ENCODE data around the gene TTC34. TPM values are rescaled to one million over a fixed set of nuclear protein-coding genes. Genes with fewer than 3 reads are reported as not detected.
A peak's percentile ranks its signal among the peaks of the same experiment; 100 is the strongest.

The TTC34 gene
- total and polyA plus RNA-seq, 9 of the 15 experiments (the other 6 are each of a cell fraction or from before 2014, with no cell fraction given): 0.03 to 0.38 (median 0.05) TPM; not detected in 2

DNA sequence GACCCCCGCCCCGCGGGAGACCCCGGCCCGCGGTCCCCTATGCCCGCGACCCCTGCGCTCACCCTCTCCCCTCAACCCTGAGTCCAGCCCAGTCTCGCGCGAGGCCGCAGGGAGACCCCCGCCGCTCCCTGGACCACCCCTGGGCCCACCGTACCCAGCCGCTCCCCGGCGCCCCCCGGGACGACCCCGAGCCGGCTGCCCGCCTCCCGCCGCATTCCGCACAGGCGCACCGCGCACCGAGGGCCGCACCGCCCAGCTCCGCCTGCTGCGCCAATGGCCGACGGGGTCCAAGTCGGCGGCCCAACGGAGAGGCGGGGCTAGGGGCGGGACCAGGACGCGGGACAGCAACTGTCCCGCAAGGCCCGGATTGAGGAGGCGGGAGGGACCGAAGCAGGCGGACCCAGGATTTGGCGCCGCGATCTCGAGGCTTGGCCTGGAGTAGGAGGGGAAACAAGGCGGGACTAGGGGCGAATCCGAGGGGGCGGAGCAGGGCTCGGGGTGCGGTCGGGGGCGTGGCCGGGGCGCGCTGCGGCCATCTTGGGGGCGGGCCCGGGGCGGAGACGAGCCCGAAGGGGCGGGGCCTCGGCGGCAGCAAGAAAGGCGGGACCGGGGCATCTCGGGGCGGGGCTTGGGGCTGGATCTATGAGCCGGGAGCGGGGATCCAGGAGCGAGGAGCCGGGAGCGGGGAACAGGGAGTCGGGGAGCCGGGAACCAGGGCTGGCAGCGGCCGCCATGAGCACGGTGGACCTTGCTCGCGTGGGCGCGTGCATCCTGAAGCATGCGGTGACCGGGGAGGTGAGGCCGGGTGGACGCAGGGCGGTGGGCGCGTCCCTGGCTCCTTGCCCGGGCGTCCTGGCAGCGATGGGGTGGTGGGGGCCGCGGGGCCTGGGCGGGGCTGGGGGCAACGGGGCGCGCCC lies 215.1 kb downstream of the TTC34 start, which contains the start of gene PRXL2B (continued):
- TF ChIP-seq, protein P1, sequence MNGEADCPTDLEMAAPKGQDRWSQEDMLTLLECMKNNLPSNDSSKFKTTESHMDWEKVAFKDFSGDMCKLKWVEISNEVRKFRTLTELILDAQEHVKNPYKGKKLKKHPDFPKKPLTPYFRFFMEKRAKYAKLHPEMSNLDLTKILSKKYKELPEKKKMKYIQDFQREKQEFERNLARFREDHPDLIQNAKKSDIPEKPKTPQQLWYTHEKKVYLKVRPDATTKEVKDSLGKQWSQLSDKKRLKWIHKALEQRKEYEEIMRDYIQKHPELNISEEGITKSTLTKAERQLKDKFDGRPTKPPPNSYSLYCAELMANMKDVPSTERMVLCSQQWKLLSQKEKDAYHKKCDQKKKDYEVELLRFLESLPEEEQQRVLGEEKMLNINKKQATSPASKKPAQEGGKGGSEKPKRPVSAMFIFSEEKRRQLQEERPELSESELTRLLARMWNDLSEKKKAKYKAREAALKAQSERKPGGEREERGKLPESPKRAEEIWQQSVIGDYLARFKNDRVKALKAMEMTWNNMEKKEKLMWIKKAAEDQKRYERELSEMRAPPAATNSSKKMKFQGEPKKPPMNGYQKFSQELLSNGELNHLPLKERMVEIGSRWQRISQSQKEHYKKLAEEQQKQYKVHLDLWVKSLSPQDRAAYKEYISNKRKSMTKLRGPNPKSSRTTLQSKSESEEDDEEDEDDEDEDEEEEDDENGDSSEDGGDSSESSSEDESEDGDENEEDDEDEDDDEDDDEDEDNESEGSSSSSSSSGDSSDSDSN (IDR thresholded peaks at IDR 0.05; ENCODE audit: borderline replicate concordance in 1 of 2, low read depth in 2 of 2, low read length in 2 of 2): peak in 1 of 2 experiments; percentile 67; a peak in 1 of 4 replicates
- TF ChIP-seq, protein P2, sequence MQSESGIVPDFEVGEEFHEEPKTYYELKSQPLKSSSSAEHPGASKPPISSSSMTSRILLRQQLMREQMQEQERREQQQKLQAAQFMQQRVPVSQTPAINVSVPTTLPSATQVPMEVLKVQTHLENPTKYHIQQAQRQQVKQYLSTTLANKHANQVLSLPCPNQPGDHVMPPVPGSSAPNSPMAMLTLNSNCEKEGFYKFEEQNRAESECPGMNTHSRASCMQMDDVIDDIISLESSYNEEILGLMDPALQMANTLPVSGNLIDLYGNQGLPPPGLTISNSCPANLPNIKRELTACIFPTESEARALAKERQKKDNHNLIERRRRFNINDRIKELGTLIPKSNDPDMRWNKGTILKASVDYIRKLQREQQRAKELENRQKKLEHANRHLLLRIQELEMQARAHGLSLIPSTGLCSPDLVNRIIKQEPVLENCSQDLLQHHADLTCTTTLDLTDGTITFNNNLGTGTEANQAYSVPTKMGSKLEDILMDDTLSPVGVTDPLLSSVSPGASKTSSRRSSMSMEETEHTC (IDR thresholded peaks at IDR 0.05): no peak
- TF ChIP-seq ILF3 (IDR thresholded peaks at IDR 0.05; ENCODE audit: borderline replicate concordance): no peak
- TF ChIP-seq TCFL5 (CRISPR knock-in tag; conservative IDR thresholded peaks at IDR 0.05): no peak
- TF ChIP-seq, protein P3, sequence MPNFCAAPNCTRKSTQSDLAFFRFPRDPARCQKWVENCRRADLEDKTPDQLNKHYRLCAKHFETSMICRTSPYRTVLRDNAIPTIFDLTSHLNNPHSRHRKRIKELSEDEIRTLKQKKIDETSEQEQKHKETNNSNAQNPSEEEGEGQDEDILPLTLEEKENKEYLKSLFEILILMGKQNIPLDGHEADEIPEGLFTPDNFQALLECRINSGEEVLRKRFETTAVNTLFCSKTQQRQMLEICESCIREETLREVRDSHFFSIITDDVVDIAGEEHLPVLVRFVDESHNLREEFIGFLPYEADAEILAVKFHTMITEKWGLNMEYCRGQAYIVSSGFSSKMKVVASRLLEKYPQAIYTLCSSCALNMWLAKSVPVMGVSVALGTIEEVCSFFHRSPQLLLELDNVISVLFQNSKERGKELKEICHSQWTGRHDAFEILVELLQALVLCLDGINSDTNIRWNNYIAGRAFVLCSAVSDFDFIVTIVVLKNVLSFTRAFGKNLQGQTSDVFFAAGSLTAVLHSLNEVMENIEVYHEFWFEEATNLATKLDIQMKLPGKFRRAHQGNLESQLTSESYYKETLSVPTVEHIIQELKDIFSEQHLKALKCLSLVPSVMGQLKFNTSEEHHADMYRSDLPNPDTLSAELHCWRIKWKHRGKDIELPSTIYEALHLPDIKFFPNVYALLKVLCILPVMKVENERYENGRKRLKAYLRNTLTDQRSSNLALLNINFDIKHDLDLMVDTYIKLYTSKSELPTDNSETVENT (CRISPR knock-in tag; IDR thresholded peaks at IDR 0.05): peak; percentile 93; the same call in 1 of the 2 replicates
- no peak; the same call in 1 of the 2 replicates for TF ChIP-seq EP300 (IDR thresholded peaks at IDR 0.05; ENCODE audit: low read length)
- no peak for TF ChIP-seq TAF7 (tag; IDR thresholded peaks at IDR 0.05)
- TF ChIP-seq, protein P4, sequence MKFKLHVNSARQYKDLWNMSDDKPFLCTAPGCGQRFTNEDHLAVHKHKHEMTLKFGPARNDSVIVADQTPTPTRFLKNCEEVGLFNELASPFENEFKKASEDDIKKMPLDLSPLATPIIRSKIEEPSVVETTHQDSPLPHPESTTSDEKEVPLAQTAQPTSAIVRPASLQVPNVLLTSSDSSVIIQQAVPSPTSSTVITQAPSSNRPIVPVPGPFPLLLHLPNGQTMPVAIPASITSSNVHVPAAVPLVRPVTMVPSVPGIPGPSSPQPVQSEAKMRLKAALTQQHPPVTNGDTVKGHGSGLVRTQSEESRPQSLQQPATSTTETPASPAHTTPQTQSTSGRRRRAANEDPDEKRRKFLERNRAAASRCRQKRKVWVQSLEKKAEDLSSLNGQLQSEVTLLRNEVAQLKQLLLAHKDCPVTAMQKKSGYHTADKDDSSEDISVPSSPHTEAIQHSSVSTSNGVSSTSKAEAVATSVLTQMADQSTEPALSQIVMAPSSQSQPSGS (CRISPR knock-in tag; IDR thresholded peaks at IDR 0.05): 0 out of 2 replicates have a peak, but pooled peaks have one; percentile 22
- TF ChIP-seq, protein P5, sequence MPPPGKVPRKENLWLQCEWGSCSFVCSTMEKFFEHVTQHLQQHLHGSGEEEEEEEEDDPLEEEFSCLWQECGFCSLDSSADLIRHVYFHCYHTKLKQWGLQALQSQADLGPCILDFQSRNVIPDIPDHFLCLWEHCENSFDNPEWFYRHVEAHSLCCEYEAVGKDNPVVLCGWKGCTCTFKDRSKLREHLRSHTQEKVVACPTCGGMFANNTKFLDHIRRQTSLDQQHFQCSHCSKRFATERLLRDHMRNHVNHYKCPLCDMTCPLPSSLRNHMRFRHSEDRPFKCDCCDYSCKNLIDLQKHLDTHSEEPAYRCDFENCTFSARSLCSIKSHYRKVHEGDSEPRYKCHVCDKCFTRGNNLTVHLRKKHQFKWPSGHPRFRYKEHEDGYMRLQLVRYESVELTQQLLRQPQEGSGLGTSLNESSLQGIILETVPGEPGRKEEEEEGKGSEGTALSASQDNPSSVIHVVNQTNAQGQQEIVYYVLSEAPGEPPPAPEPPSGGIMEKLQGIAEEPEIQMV (tag; conservative IDR thresholded peaks at IDR 0.05; ENCODE audit: low read depth): no peak
- TF ChIP-seq, protein P6, sequence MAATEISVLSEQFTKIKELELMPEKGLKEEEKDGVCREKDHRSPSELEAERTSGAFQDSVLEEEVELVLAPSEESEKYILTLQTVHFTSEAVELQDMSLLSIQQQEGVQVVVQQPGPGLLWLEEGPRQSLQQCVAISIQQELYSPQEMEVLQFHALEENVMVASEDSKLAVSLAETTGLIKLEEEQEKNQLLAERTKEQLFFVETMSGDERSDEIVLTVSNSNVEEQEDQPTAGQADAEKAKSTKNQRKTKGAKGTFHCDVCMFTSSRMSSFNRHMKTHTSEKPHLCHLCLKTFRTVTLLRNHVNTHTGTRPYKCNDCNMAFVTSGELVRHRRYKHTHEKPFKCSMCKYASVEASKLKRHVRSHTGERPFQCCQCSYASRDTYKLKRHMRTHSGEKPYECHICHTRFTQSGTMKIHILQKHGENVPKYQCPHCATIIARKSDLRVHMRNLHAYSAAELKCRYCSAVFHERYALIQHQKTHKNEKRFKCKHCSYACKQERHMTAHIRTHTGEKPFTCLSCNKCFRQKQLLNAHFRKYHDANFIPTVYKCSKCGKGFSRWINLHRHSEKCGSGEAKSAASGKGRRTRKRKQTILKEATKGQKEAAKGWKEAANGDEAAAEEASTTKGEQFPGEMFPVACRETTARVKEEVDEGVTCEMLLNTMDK (IDR thresholded peaks at IDR 0.05; ENCODE audit: borderline replicate concordance, insufficient read depth, low read depth, low read length, poor library complexity, severe bottlenecking): no peak
- no peak for TF ChIP-seq HDAC8 (tag; IDR thresholded peaks at IDR 0.05)
- TF ChIP-seq ESRRA (IDR thresholded peaks at IDR 0.05; ENCODE audit: borderline replicate concordance, low read depth): peak; percentile 52; the same call in 1 of the 2 replicates
